OCI-LY3 (cell line): Measurements from ENCODE around the gene ZP1.

Experiments used
- H2AFZ ChIP-seq: fragments of 200-600, 300-600 bp; shearing (Covaris generic); 2 replicates; pipeline ENCODE4 v1.6.0; 2014; ENCODE audit warnings: antibody characterized with exemption, low read depth, low read length
- H3K27ac ChIP-seq: fragments of 200-600, 300-600 bp; sonication (generic); 2 replicates; pipeline ENCODE4 v1.5.1; 2014; ENCODE audit warnings: mild to moderate bottlenecking, low read length, moderate library complexity, mixed read lengths
- H3K27me3 ChIP-seq: fragments of 200-600, 300-600 bp; sonication (generic); 2 replicates; pipeline ENCODE4 v1.6.1; 2014; ENCODE audit warnings: low read depth, low read length, mixed read lengths
- H3K36me3 ChIP-seq: fragments of 200-600, 300-600 bp; sonication (generic); replicated peaks from 2 replicates; pipeline ENCODE3; 2014; ENCODE audit warnings: low read depth, low read length, mixed read lengths
- H3K4me1 ChIP-seq: fragments of 300-600, 200-600 bp; sonication (generic); 2 replicates; pipeline ENCODE4 v1.6.1; 2014; ENCODE audit warnings: low read length, mixed read lengths
- H3K4me2 ChIP-seq: fragments of 200-600, 300-600 bp; sonication (generic); 2 replicates; pipeline ENCODE4 v1.6.1; 2014; ENCODE audit warnings: low read length, mixed read lengths
- H3K4me3 ChIP-seq: fragments of 300-600, 200-600 bp; sonication (generic); 2 replicates; pipeline ENCODE4 v1.5.1; 2014; ENCODE audit warnings: antibody characterized with exemption, mild to moderate bottlenecking, low read length, moderate library complexity
- H3K79me2 ChIP-seq: fragments of 300-600, 200-600 bp; shearing (Covaris generic); 2 replicates; pipeline ENCODE4 v1.6.1; 2014; ENCODE audit warnings: mild to moderate bottlenecking, low read length, mixed read lengths
- H3K9ac ChIP-seq: fragments of 300-600, 200-600 bp; shearing (Covaris generic); 2 replicates; pipeline ENCODE4 v1.6.0; 2014; ENCODE audit warnings: mild to moderate bottlenecking, low read length, moderate library complexity
- H3K9me3 ChIP-seq: fragments of 200-600, 300-600 bp; shearing (Covaris generic); 2 replicates; pipeline ENCODE4 v1.6.1; 2014; ENCODE audit warnings: low read length, mixed read lengths; ENCODE audit not compliant: insufficient read depth
- H4K20me1 ChIP-seq: fragments of 200-600, 300-600 bp; sonication (generic); 2 replicates; pipeline ENCODE4 v1.6.1; 2016; ENCODE audit warnings: low read length, mixed read lengths; ENCODE audit not compliant: insufficient read depth
- CTCF ChIP-seq: fragments of 200-600, 300-600 bp; sonication (generic); IDR thresholded peaks from 2 replicates; pipeline ENCODE4 v1.5.1; 2014; ENCODE audit warnings: antibody characterized with exemption, low read length, low read depth
- EZH2phosphoT487 ChIP-seq: fragments of 200-600 bp; shearing (Covaris generic); IDR thresholded peaks from 2 replicates; pipeline ENCODE4 v1.6.1; 2018; ENCODE audit warnings: antibody characterized with exemption, mixed run types, low read depth

ZP1 gene

GRCh38 chr11:60910711-60911380, 43.5 kb downstream of the ZP1 start:
- TF ChIP-seq CTCF, result peak; percentile 12; the same call in 1 of the 2 replicates
- TF ChIP-seq EZH2phosphoT487, result no peak
- Histone ChIP-seq H3K27ac (peak overlapping the region; percentile 77), H3K4me3 (peak overlapping the region; percentile 26), H3K9me3 (peaks cover 10% of the 10 kb centered on the region), H2AFZ (no peak overlapping the region), H3K4me1 (peaks cover 62% of the 10 kb centered on the region), H3K36me3 (peaks cover 12% of the 10 kb centered on the region), H3K79me2 (peaks cover 26% of the 10 kb centered on the region), H3K27me3 (peaks cover 4% of the 10 kb centered on the region; the same call in 1 of the 2 replicates), H3K4me2 (peak overlapping the region; percentile 57), H3K9ac (peak overlapping the region; percentile 18; the same call in 1 of the 2 replicates), H4K20me1 (peaks cover 4% of the 10 kb centered on the region)

DNA sequence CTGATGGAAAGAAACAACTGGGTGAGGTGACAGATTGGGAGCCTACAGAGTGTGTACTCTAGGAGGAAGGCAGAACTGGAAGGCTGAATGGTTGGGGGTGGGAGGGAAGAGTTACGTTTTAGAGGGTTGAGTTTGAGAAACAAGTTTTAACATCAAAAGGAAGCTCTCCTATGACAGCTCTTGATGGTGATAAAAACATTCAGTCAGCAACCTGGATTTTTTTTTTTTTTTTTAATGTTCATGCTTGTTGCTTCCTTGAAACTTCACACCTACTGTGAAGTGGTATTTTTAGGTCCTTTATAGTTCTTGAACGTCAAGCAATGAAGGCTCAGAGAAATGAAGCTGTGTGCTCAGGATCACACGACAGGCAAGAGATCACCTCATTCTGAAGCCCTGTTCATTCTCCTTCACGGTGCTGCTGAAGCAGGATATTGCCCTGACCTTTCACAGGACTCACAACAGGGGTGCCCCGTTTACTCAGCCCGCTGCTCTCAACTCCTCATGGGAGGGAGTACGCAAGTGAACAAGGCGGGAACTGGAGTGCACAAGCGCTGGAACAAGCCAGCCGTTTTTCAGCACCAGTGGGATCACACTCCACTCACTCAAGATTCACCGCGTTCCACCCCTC, 45.0 kb downstream of the ZP1 start:
- Histone ChIP-seq H3K4me2 (no peak overlapping the region), H3K4me1 (peaks cover 72% of the 10 kb centered on the region), H3K36me3 (peaks cover 25% of the 10 kb centered on the region), H4K20me1 (peaks cover 16% of the 10 kb centered on the region), H3K9me3 (peaks cover 10% of the 10 kb centered on the region), H3K4me3 (no peak overlapping the region), H3K27ac (no peak overlapping the region), H3K79me2 (peaks cover 35% of the 10 kb centered on the region), H2AFZ (no peak overlapping the region), H3K9ac (no peak overlapping the region), H3K27me3 (peaks cover 4% of the 10 kb centered on the region; the same call in 1 of the 2 replicates)
- no peak for TF ChIP-seq CTCF
- TF ChIP-seq EZH2phosphoT487, result no peak

- Histone ChIP-seq H3K27ac (peak overlapping the region; percentile 86), H3K36me3 (peaks cover 30% of the 10 kb centered on the region), H3K4me2 (peak overlapping the region; percentile 98), H3K4me1 (peaks cover 70% of the 10 kb centered on the region), H3K27me3 (peaks cover 4% of the 10 kb centered on the region; the same call in 1 of the 2 replicates), H3K4me3 (peak overlapping the region; percentile 84), H3K9me3 (peaks cover 10% of the 10 kb centered on the region), H4K20me1 (peaks cover 22% of the 10 kb centered on the region), H3K9ac (peak overlapping the region; percentile 91), H2AFZ (peak overlapping the region; percentile 97), H3K79me2 (peaks cover 42% of the 10 kb centered on the region)
- TF ChIP-seq EZH2phosphoT487, result no peak
- no peak for TF ChIP-seq CTCF
Measured at GRCh38 chr11:60912851-60913528, 45.6 kb downstream of the ZP1 start.
